PC-9 (cell line): ENCODE results near the gene ELP1. TPM values are rescaled to one million over a fixed set of nuclear protein-coding genes. Genes with fewer than 3 reads are reported as not detected.

Source experiments
- BruUV-seq: library from RNA; stranded (reverse); fragments of 400-500 nt; replicated peaks from 2 replicates; lab custom pipeline; 2021; lab: Mats Ljungman, UMichigan
- CTCF ChIA-PET: fragments of 300-600 bp; sonication (Branson Sonifier 250); formaldehyde crosslinking; loops from one replicate; lab custom pipeline; 2022; ENCODE audit warnings: antibody characterized with exemption; lab: Charles Lee
- POLR2A ChIA-PET: fragments of 300-600 bp; sonication (Branson Sonifier 250); formaldehyde crosslinking; loops from one replicate; lab custom pipeline; 2022; ENCODE audit warnings: antibody characterized with exemption; ENCODE audit not compliant: unreplicated experiment; lab: Charles Lee
- DNase-seq, 2 experiments: peaks; one replicate each; pipeline versions ENCODE4 v3.0.0 to v3.0.0-alpha.2; 2015 to 2022; ENCODE audit warnings: mixed read lengths in 1 of 2
- H2AFZ ChIP-seq: fragments of 200-600 bp; sonication (generic); 2 replicates; pipeline ENCODE4 v1.8.1; 2017; ENCODE audit warnings: antibody characterized with exemption
- H3F3A ChIP-seq: fragments of 200-600 bp; sonication (generic); 2 replicates; pipeline ENCODE4 v1.8.1; 2017; ENCODE audit warnings: antibody characterized with exemption, mild to moderate bottlenecking, low read depth; ENCODE audit not compliant: insufficient read depth
- H3K27ac ChIP-seq: fragments of 200-600 bp; sonication (generic); 2 replicates; pipeline ENCODE4 v1.6.1; 2016; ENCODE audit warnings: mixed run types
- H3K27me3 ChIP-seq: fragments of 200-600 bp; sonication (generic); 2 replicates; pipeline ENCODE4 v1.6.1; 2016; ENCODE audit warnings: low read depth, mixed run types; ENCODE audit not compliant: insufficient read depth
- H3K36me3 ChIP-seq: fragments of 200-600 bp; sonication (generic); 2 replicates; pipeline ENCODE4 v1.6.1; 2016; ENCODE audit warnings: low read depth, mixed run types
- H3K4me1 ChIP-seq: fragments of 200-600 bp; sonication (generic); replicated peaks from 2 replicates; pipeline ENCODE4 v1.6.1; 2016; ENCODE audit warnings: mixed run types; ENCODE audit not compliant: insufficient read depth
- H3K4me2 ChIP-seq: fragments of 200-600 bp; sonication (generic); 2 replicates; pipeline ENCODE4 v1.6.1; 2017; ENCODE audit warnings: mixed run types
- H3K4me3 ChIP-seq: fragments of 200-600 bp; sonication (generic); 2 replicates; pipeline ENCODE4 v1.6.1; 2016; ENCODE audit warnings: mixed run types
- H3K79me2 ChIP-seq: fragments of 200-600 bp; sonication (generic); 2 replicates; pipeline ENCODE4 v1.6.1; 2017; ENCODE audit warnings: low read depth, mixed run types
- H3K9me2 ChIP-seq: fragments of 200-600 bp; sonication (generic); 2 replicates; pipeline ENCODE4 v1.8.1; 2017; ENCODE audit warnings: mild to moderate bottlenecking; ENCODE audit not compliant: insufficient read depth
- H3K9me3 ChIP-seq: fragments of 200-600 bp; sonication (generic); 2 replicates; pipeline ENCODE4 v1.8.1; 2016; ENCODE audit warnings: low read depth; ENCODE audit not compliant: insufficient read depth
- H4K20me1 ChIP-seq: fragments of 200-600 bp; sonication (generic); 2 replicates; pipeline ENCODE4 v1.8.1; 2017; ENCODE audit not compliant: insufficient read depth
- EZH2 ChIP-seq: fragments of 200-600 bp; sonication (generic); IDR thresholded peaks from 2 replicates; pipeline ENCODE4 v1.8.0; 2017; ENCODE audit warnings: antibody characterized with exemption, low read depth
- intact Hi-C: fragments of 100-400 bp; cut with micrococcal nuclease; formaldehyde crosslinking; loops from one replicate; pipeline ENCODE4 v1.10.0; 2022; ENCODE audit not compliant: unreplicated experiment
- total RNA-seq: library from RNA; stranded (reverse); gene quantifications from 2 replicates; pipeline ENCODE4 v1.2.3, GENCODE V29; 2021
- TF ChIP-seq, protein P1 (sequence below): fragments of 200-600 bp; sonication (generic); conservative IDR thresholded peaks from 2 replicates; pipeline ENCODE4 v1.6.1; 2017; ENCODE audit warnings: mixed run types, antibody characterized with exemption, mild to moderate bottlenecking, moderate library complexity

ELP1 gene
- total RNA-seq, 1 experiment from 2014 or later, result 35.1 TPM

DNA sequence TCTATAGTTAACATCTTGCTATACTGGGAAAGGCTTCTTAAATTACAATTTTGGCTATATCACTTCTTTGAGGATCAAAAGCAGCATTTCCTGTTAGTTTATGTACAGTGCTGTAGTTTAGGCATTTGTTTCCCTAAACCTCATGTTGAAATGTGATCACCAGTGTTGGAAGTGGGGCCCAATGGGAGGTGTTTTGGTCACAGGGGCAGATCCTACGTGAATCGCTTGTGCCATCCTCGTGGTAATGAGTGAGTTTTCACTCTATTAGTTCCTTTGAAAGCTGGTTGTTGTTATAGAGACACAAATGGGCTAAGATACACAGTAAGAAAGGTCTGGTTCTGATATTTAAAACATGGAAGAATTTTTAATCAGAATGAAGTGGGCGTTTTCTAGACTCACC lies 66.1 kb downstream of the ELP1 start:
- Histone ChIP-seq H3K9me3 (no peaks in the 10 kb centered on the region), H3K36me3 (0 out of 2 replicates have a peak, but pooled peaks cover 6% of the 10 kb centered on the region), H3K27me3 (no peaks in the 10 kb centered on the region), H2AFZ (no peak overlapping the region), H3K4me3 (no peak overlapping the region), H4K20me1 (no peaks in the 10 kb centered on the region), H3K79me2 (no peaks in the 10 kb centered on the region), H3K9me2 (no peaks in the 10 kb centered on the region), H3K4me2 (no peak overlapping the region), H3K4me1 (peaks cover 21% of the 10 kb centered on the region), H3F3A (peaks cover 3% of the 10 kb centered on the region; the same call in 1 of the 2 replicates), H3K27ac (no peak overlapping the region)
- no peak for DNase-seq
- intact Hi-C loops, result no loop called here
- no peak for TF ChIP-seq EZH2
- TF ChIP-seq, protein P1, sequence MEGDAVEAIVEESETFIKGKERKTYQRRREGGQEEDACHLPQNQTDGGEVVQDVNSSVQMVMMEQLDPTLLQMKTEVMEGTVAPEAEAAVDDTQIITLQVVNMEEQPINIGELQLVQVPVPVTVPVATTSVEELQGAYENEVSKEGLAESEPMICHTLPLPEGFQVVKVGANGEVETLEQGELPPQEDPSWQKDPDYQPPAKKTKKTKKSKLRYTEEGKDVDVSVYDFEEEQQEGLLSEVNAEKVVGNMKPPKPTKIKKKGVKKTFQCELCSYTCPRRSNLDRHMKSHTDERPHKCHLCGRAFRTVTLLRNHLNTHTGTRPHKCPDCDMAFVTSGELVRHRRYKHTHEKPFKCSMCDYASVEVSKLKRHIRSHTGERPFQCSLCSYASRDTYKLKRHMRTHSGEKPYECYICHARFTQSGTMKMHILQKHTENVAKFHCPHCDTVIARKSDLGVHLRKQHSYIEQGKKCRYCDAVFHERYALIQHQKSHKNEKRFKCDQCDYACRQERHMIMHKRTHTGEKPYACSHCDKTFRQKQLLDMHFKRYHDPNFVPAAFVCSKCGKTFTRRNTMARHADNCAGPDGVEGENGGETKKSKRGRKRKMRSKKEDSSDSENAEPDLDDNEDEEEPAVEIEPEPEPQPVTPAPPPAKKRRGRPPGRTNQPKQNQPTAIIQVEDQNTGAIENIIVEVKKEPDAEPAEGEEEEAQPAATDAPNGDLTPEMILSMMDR, result no peak
- CTCF ChIA-PET, result no interaction called here
- POLR2A ChIA-PET, result no interaction called here
- no TSS peak for BruUV-seq

DNA sequence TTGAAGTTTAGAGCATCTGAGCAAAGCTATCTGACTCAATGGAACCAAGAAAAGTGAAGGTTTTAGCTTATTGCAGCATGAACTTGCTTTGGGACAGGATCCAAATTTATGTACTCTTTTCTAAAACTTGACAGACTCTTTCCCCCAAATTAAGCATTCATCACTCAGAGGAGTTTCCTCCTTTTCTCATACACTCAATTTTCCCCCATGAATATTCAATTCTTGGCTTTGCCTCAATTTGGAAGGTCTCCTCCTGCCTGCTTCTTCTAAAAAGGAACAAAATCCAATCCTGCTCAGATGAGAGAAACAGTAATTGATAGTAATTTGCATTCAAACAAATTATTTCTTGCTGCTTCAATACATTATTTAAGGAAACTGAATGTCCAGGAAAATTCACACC lies 66.8 kb downstream of the ELP1 start:
- Histone ChIP-seq H3K36me3 (0 out of 2 replicates have a peak, but pooled peaks cover 6% of the 10 kb centered on the region), H4K20me1 (no peaks in the 10 kb centered on the region), H3K4me2 (no peak overlapping the region), H3K4me3 (no peak overlapping the region), H3K9me2 (no peaks in the 10 kb centered on the region), H3K27me3 (no peaks in the 10 kb centered on the region), H3K27ac (no peak overlapping the region), H3K4me1 (peaks cover 21% of the 10 kb centered on the region), H3K79me2 (no peaks in the 10 kb centered on the region), H2AFZ (no peak overlapping the region), H3K9me3 (no peaks in the 10 kb centered on the region), H3F3A (peaks cover 3% of the 10 kb centered on the region; the same call in 1 of the 2 replicates)
- no peak for DNase-seq
- intact Hi-C loops, result no loop called here
- BruUV-seq, result no TSS peak
- CTCF ChIA-PET, result no interaction called here
- TF ChIP-seq EZH2, result no peak
- TF ChIP-seq, protein P1, result no peak
- POLR2A ChIA-PET, result no interaction called here

DNA sequence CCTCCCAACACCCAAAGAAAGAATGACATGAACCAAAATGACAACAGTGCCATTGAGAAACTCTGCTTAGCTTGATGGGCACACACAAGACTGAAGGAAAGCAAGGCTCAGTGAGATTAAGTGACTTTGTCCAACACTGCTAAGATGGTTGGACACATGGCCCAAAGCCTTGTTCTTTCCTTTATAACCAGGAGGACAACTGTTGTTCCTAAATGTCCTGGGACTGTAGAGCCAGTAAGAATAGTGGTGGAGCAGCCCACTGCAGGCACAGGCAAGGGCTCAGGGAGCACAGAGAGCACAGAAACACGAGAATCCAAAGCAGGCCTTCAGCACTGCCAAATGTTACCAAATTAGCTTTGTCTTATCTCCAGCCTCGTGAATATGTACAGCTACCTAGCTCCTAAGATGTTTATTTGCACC lies 67.9 kb downstream of the ELP1 start:
- no peak for DNase-seq
- Histone ChIP-seq H3K9me3 (no peaks in the 10 kb centered on the region), H4K20me1 (no peaks in the 10 kb centered on the region), H3K4me1 (peaks cover 21% of the 10 kb centered on the region), H3K36me3 (0 out of 2 replicates have a peak, but pooled peaks cover 6% of the 10 kb centered on the region), H3F3A (peaks cover 3% of the 10 kb centered on the region; the same call in 1 of the 2 replicates), H2AFZ (no peak overlapping the region), H3K79me2 (no peaks in the 10 kb centered on the region), H3K4me3 (no peak overlapping the region), H3K4me2 (no peak overlapping the region), H3K27me3 (no peaks in the 10 kb centered on the region), H3K27ac (no peak overlapping the region), H3K9me2 (no peaks in the 10 kb centered on the region)
- intact Hi-C loops, result no loop called here
- ChIA-PET POLR2A (interaction anchor here (0.6 kb wide), 1 partner anchor 532 kb away, joined by 3 read pairs; no protein-coding TSS in a partner anchor), CTCF (no interaction called here)
- no TSS peak for BruUV-seq
- TF ChIP-seq EZH2, result no peak
- TF ChIP-seq, protein P1, result no peak
